Measurements from ENCODE around the gene EFNA5. TPM values are rescaled to one million over a fixed set of nuclear protein-coding genes. Genes with fewer than 3 reads are reported as not detected.

The EFNA5 gene
- total and polyA plus RNA-seq, 2 of the 8 experiments (the other 6 are each of a cell fraction or from before 2014, with no cell fraction given): 9.6 to 21.8 TPM

DNA sequence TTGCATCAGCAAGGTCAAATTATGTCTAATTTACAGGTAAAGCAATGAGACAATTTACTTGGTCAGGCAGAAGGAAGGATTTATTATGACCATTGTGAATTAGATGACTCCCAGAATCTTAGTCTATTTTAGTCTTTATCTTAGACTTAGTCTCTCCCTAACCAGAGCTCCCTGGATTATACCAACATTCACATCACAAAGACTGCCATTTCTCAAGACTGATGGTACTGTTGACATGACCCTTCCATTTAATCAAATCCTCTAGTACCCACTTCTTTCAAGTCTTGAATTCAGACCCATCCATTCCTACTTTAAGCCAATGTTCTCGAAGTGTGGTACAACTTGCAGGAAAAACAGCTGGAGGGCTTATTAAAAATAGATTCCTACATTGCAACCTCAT, 257.0 kb downstream of the EFNA5 start:
- no peaks in the 10 kb centered on the region for H3K79me1 ChIP-seq (ENCODE audit: low read depth, low read length)
- H3K4me1 ChIP-seq (replicated peaks in 1 of 4; ENCODE audit: control insufficient read depth in 3 of 4, insufficient read depth in 4 of 4, low read length in 3 of 4): peaks cover 0 to 3% (median 0%) of the 10 kb centered on the region in 4 experiments; a peak in 2 of 7 replicates
- ChIA-PET POLR2A (ENCODE audit: partially characterized antibody) (no interaction called here), CTCF (ENCODE audit: partially characterized antibody) (interaction anchor here (1.6 kb wide), 1 partner anchor 144 kb away, joined by 3 read pairs; no protein-coding TSS in a partner anchor)
- 91% methylated on average over 1 of the region's 1 CpG; no CpG with 5 or more reads in 1 of the 2 experiments for WGBS, 2 experiments (ENCODE audit: extremely low coverage in 1 of 2, insufficient coverage in 1 of 2, insufficient read length in 1 of 2, insufficient replicate concordance in 2 of 2, low coverage in 1 of 2, low lambda C conversion rate in 2 of 2, missing lambda C conversion rate in 1 of 2)
- DNase-seq (ENCODE audit: low read depth in 1 of 2, low spot score in 2 of 2) (no peak), FAIRE-seq (no peak)
- no peaks in the 10 kb centered on the region for H3K36me3 ChIP-seq (ENCODE audit: control insufficient read depth in 2 of 4, insufficient read depth in 4 of 4, low read length in 3 of 4)
- H4K5ac ChIP-seq (ENCODE audit: insufficient read length, low read depth, low read length): no peak overlapping the region
- no peak overlapping the region for H3K9ac ChIP-seq (replicated peaks in 1 of 4; ENCODE audit: extremely low read depth in 1 of 4, low read depth in 3 of 4, low read length in 3 of 4)
- H3K14ac ChIP-seq (ENCODE audit: insufficient read length): no peak overlapping the region
- H2BK120ac ChIP-seq (replicated peaks; ENCODE audit: low read depth, low read length): no peak overlapping the region
- TF ChIP-seq JUN (IDR thresholded peaks at IDR 0.05; ENCODE audit: low read depth, low read length) (no peak), RNF2 (IDR thresholded peaks at IDR 0.05; ENCODE audit: borderline replicate concordance, low read depth, low read length, missing control alignments, poor library complexity, severe bottlenecking) (no peak)
- H3K23ac ChIP-seq (ENCODE audit: insufficient read length): no peak overlapping the region
- no peak overlapping the region for H3K18ac ChIP-seq (ENCODE audit: extremely low read depth, low read length)
- no peak overlapping the region for H2BK12ac ChIP-seq (ENCODE audit: low read depth, low read length)
- H3K4me3 ChIP-seq (ENCODE audit: extremely low read depth in 1 of 4, insufficient read depth in 2 of 4, low read depth in 3 of 4, low read length in 4 of 4): no peak overlapping the region
- no peak overlapping the region for H4K8ac ChIP-seq (ENCODE audit: extremely low read depth, insufficient read depth, low read length)
- no peaks in the 10 kb centered on the region for H3K27me3 ChIP-seq (replicated peaks in 1 of 4; ENCODE audit: control insufficient read depth in 3 of 4, extremely low read depth in 1 of 4, insufficient read depth in 3 of 4, low read length in 3 of 4)
- no peak overlapping the region for H4K91ac ChIP-seq (replicated peaks; ENCODE audit: insufficient read length, low read length)
- H3K56ac ChIP-seq (replicated peaks; ENCODE audit: insufficient read length, low read depth, low read length): no peak overlapping the region
- no peak overlapping the region for H3K27ac ChIP-seq (ENCODE audit: low read depth, low read length)
- H2AK5ac ChIP-seq (ENCODE audit: low read depth, low read length): no peak overlapping the region
- no peak overlapping the region for H3K4me2 ChIP-seq (ENCODE audit: insufficient read depth in 1 of 2, low read depth in 2 of 2, low read length in 2 of 2)
- H3K4ac ChIP-seq (replicated peaks; ENCODE audit: insufficient read length, low read depth, low read length): no peak overlapping the region
- H2BK15ac ChIP-seq (ENCODE audit: low read length): no peak overlapping the region
- no peak overlapping the region for H2AFZ ChIP-seq (ENCODE audit: low read length)
- no peaks in the 10 kb centered on the region for H3K79me2 ChIP-seq (ENCODE audit: control insufficient read depth in 1 of 2, insufficient read depth in 2 of 2, low read length in 2 of 2)
- H4K20me1 ChIP-seq (replicated peaks in 1 of 2; ENCODE audit: control insufficient read depth in 1 of 2, insufficient read depth in 2 of 2, low read length in 2 of 2): no peaks in the 10 kb centered on the region
- H3K23me2 ChIP-seq (ENCODE audit: low read depth, low read length): no peaks in the 10 kb centered on the region
- no peak overlapping the region for H2BK5ac ChIP-seq (ENCODE audit: low read depth, low read length)
- H2BK20ac ChIP-seq (ENCODE audit: low read length): no peak overlapping the region
- no peaks in the 10 kb centered on the region for H3K9me3 ChIP-seq (ENCODE audit: insufficient read depth in 2 of 2, low read depth in 1 of 2, low read length in 1 of 2)

All from H1 (cell line).